Activated B cell treated with CpG ODN at 0.5 μM for 24 hours (primary cell): Measurements from ENCODE around the gene MFF. TPM values are rescaled to one million over a fixed set of nuclear protein-coding genes. Genes with fewer than 3 reads are reported as not detected.

ENCODE experiments used
- ATAC-seq: fragments of 200-7000 bp; cut with Tn5 transposase; one replicate; pipeline ENCODE4 v1.10.0; 2021; ENCODE audit warnings: low read depth, mild to moderate bottlenecking, moderate library complexity
- CTCF ChIA-PET: fragments of 350-600 bp; sonication (Branson Sonifier 250); formaldehyde crosslinking; loops from one replicate; lab custom pipeline; 2021; ENCODE audit warnings: antibody characterized with exemption; lab: Charles Lee
- POLR2A ChIA-PET: fragments of 350-600 bp; sonication (Branson Sonifier 250); formaldehyde crosslinking; loops from one replicate; lab custom pipeline; 2021; ENCODE audit warnings: antibody characterized with exemption; lab: Charles Lee
- DNase-seq: peaks from one replicate; pipeline ENCODE4 v3.0.0; 2022
- H3K27ac Mint-ChIP-seq: one replicate; pipeline ENCODE4 v1.8.0; 2020; ENCODE audit warnings: mixed read lengths
- H3K27me3 Mint-ChIP-seq: one replicate; pipeline ENCODE4 v1.8.0; 2021; ENCODE audit warnings: mixed read lengths
- H3K36me3 Mint-ChIP-seq: one replicate; pipeline ENCODE4 v1.8.0; 2021; ENCODE audit warnings: low read depth, mixed read lengths
- H3K4me1 Mint-ChIP-seq: one replicate; pipeline ENCODE4 v1.8.0; 2021; ENCODE audit warnings: mixed read lengths
- H3K4me3 Mint-ChIP-seq: one replicate; pipeline ENCODE4 v1.8.0; 2020; ENCODE audit warnings: mild to moderate bottlenecking, mixed read lengths
- H3K9me3 Mint-ChIP-seq: one replicate; pipeline ENCODE4 v1.8.0; 2020; ENCODE audit warnings: mixed read lengths
- intact Hi-C: fragments of 100-400 bp; cut with micrococcal nuclease; formaldehyde crosslinking; loops from one replicate; pipeline ENCODE4 v1.15.1; 2024
- total RNA-seq: library from RNA; stranded (reverse); gene quantifications from 2 replicates; pipeline ENCODE4 v1.2.3, GENCODE V29; 2022
- TF ChIP-seq, protein P1 (sequence below): fragments of 200-600 bp; IDR thresholded peaks from one replicate; pipeline ENCODE4 v1.8.0; 2022; ENCODE audit warnings: antibody characterized with exemption, mild to moderate bottlenecking

MFF gene
- total RNA-seq, 1 donor from 2014 or later = 78.9 TPM

DNA sequence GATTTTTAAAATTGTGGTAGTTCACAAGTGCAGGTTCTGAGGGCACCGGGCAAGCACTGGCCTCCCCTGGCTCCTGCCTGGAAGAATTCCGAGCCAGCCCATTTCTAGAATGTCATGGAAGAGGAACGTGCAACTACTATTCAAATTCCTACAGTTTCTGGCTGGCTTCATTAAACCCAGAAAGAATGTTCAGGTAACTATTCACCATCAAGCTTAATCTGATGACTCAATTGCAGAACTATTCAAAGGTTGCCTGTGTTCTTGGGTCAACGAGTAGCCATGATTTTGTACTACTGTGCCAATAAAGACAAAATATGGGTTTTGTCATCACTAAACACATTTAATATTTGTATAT, 14.3 kb upstream of the MFF start:
- Mint-ChIP-seq H3K36me3 (peaks cover 32% of the 10 kb centered on the region), H3K4me3 (no peak overlapping the region), H3K27me3 (no peaks in the 10 kb centered on the region), H3K9me3 (no peaks in the 10 kb centered on the region), H3K4me1 (no peaks in the 10 kb centered on the region), H3K27ac (no peak overlapping the region)
- intact Hi-C loops = no loop called here
- TF ChIP-seq, protein P1, sequence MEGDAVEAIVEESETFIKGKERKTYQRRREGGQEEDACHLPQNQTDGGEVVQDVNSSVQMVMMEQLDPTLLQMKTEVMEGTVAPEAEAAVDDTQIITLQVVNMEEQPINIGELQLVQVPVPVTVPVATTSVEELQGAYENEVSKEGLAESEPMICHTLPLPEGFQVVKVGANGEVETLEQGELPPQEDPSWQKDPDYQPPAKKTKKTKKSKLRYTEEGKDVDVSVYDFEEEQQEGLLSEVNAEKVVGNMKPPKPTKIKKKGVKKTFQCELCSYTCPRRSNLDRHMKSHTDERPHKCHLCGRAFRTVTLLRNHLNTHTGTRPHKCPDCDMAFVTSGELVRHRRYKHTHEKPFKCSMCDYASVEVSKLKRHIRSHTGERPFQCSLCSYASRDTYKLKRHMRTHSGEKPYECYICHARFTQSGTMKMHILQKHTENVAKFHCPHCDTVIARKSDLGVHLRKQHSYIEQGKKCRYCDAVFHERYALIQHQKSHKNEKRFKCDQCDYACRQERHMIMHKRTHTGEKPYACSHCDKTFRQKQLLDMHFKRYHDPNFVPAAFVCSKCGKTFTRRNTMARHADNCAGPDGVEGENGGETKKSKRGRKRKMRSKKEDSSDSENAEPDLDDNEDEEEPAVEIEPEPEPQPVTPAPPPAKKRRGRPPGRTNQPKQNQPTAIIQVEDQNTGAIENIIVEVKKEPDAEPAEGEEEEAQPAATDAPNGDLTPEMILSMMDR = no peak
- POLR2A ChIA-PET = no interaction called here
- DNase-seq (no peak), ATAC-seq (no peak)
- CTCF ChIA-PET = no interaction called here

DNA sequence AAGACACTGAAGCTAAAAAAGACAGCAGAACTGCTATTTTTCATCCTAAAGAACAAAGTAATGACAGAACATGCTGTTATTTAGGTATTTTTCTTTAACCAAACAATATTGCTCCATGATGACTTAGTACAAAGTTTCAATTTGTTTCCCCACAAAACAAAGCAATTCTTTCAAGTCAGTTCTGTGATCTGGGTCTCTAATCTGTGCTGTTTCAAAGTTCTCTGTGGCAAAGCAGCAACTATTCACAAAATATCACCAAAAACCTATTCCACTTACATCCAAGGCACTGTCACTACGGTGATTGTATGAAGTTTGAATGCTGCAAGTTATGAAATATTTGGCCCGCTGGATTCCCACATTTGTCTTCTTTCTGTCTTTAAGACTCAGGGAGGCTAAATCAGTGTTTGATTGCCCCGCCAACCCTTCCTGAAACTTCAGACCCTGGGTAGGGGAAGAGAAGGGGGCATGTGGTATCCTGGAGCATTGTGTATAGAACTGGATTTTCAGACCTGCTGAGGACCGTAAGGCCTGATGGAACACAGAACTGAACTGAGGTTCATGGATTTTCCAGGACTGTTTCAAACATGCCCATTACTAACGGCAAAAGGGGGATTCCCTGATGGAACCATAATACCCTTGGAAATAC, 13.1 kb upstream of the MFF start:
- H3K4me3 Mint-ChIP-seq = no peak overlapping the region
- H3K36me3 Mint-ChIP-seq = peaks cover 25% of the 10 kb centered on the region
- no peak for DNase-seq
- H3K4me1 Mint-ChIP-seq = no peaks in the 10 kb centered on the region
- CTCF ChIA-PET = no interaction called here
- intact Hi-C loops = no loop called here
- POLR2A ChIA-PET = no interaction called here
- no peaks in the 10 kb centered on the region for H3K9me3 Mint-ChIP-seq
- TF ChIP-seq, protein P1 = no peak
- no peaks in the 10 kb centered on the region for H3K27me3 Mint-ChIP-seq
- no peak for ATAC-seq
- no peak overlapping the region for H3K27ac Mint-ChIP-seq

DNA sequence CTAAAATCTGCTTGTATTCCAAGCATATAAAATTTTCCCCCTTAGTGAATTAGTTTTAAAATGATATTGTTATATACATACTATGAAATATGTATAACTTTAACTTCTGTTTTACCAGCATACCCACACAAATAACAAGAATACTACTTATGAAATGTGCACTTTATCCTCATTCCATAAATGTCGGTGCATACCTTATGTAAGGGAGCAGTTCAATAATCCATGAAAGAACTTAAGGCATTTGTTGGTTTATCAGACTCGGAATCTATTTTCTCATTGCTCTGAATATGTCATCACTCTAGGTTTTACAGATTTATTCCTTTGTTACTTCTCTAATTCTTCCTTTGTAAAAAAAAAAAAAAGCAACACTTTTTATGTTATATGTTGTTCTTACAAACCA, 12.5 kb upstream of the MFF start:
- Mint-ChIP-seq H3K27me3 (no peaks in the 10 kb centered on the region), H3K27ac (no peak overlapping the region), H3K4me3 (no peak overlapping the region), H3K36me3 (peaks cover 22% of the 10 kb centered on the region), H3K9me3 (peaks cover under 1% of the 10 kb centered on the region), H3K4me1 (no peaks in the 10 kb centered on the region)
- TF ChIP-seq, protein P1 = no peak
- CTCF ChIA-PET = no interaction called here
- intact Hi-C loops = no loop called here
- POLR2A ChIA-PET = no interaction called here
- DNase-seq = no peak
- ATAC-seq = no peak

DNA sequence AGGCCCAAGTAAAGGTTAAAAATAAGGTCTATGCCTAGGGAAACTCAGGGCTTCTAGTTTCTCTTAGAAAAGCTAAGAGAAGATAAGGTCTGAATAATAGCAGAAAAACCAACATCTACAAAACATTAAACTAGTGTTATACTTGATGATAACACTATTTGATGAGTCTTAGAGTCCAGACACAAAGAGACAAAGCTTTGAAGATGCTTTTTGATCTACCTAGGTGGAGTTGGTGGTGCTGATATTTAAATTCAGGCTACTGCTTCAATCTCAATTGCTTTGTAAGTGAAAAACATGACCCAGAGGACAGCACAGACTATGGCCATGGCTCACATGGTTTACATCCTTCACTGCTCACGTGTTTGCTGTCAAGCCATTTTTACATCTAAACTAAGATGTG, 11.7 kb upstream of the MFF start:
- no peak overlapping the region for H3K4me3 Mint-ChIP-seq
- peaks cover 5% of the 10 kb centered on the region for H3K9me3 Mint-ChIP-seq
- H3K36me3 Mint-ChIP-seq = peaks cover 17% of the 10 kb centered on the region
- no peak overlapping the region for H3K27ac Mint-ChIP-seq
- intact Hi-C loops = no loop called here
- ATAC-seq (no peak), DNase-seq (no peak)
- TF ChIP-seq, protein P1 = no peak
- ChIA-PET POLR2A (no interaction called here), CTCF (no interaction called here)
- no peaks in the 10 kb centered on the region for H3K4me1 Mint-ChIP-seq
- no peaks in the 10 kb centered on the region for H3K27me3 Mint-ChIP-seq

DNA sequence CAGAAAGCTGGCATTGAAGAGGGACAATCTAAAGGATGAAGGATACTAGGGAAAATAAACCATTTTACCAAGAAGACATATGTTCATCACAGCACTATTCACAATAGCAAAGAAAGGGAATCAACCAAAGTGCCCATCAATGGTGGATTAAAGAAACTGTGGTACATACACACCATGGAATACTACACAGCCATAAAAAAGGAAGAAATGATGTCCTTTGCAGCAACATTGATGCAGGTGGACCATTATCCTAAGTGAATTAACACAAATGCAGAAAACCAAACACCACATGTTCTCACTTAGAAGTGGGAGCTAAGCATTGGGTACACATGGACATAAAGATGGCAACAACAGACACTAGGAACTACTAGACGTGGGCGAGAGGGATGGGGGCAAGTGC, 7.2 kb upstream of the MFF start:
- peaks cover 2% of the 10 kb centered on the region for H3K36me3 Mint-ChIP-seq
- H3K4me3 Mint-ChIP-seq = no peak overlapping the region
- no peak overlapping the region for H3K27ac Mint-ChIP-seq
- TF ChIP-seq, protein P1 = no peak
- peaks cover 5% of the 10 kb centered on the region for H3K9me3 Mint-ChIP-seq
- POLR2A ChIA-PET = no interaction called here
- intact Hi-C loops = no loop called here
- ATAC-seq = no peak
- CTCF ChIA-PET = no interaction called here
- DNase-seq = no peak
- no peaks in the 10 kb centered on the region for H3K27me3 Mint-ChIP-seq
- H3K4me1 Mint-ChIP-seq = no peaks in the 10 kb centered on the region
